Nephron progenitor cell (in vitro differentiated cells): ENCODE measurements around the gene CCDC85C.

ENCODE experiments used
- DNase-seq: peaks from one replicate; pipeline ENCODE4 v3.0.0; 2021
- H3K27ac Mint-ChIP-seq: 2 replicates; pipeline ENCODE4 v1.8.0; 2021; ENCODE audit warnings: mild to moderate bottlenecking, moderate library complexity, mixed read lengths
- H3K27me3 Mint-ChIP-seq: 2 replicates; pipeline ENCODE4 v1.8.0; 2021; ENCODE audit warnings: mild to moderate bottlenecking, low read depth, mixed read lengths; ENCODE audit not compliant: poor library complexity
- H3K36me3 Mint-ChIP-seq: 2 replicates; pipeline ENCODE4 v1.8.0; 2021; ENCODE audit warnings: low read depth, mixed read lengths
- H3K4me1 Mint-ChIP-seq: 2 replicates; pipeline ENCODE4 v1.8.0; 2021; ENCODE audit warnings: mixed read lengths
- H3K4me3 Mint-ChIP-seq: 2 replicates; pipeline ENCODE4 v1.8.0; 2021; ENCODE audit warnings: mild to moderate bottlenecking, moderate library complexity, mixed read lengths
- H3K9me3 Mint-ChIP-seq: 2 replicates; pipeline ENCODE4 v1.8.0; 2021; ENCODE audit warnings: mild to moderate bottlenecking, moderate library complexity, mixed read lengths
- TF ChIP-seq, protein P1 (sequence below): fragments of 200-600 bp; sonication (generic); IDR thresholded peaks from 2 replicates; pipeline ENCODE4 v1.5.0; 2021; ENCODE audit warnings: antibody characterized with exemption

CCDC85C gene

DNA sequence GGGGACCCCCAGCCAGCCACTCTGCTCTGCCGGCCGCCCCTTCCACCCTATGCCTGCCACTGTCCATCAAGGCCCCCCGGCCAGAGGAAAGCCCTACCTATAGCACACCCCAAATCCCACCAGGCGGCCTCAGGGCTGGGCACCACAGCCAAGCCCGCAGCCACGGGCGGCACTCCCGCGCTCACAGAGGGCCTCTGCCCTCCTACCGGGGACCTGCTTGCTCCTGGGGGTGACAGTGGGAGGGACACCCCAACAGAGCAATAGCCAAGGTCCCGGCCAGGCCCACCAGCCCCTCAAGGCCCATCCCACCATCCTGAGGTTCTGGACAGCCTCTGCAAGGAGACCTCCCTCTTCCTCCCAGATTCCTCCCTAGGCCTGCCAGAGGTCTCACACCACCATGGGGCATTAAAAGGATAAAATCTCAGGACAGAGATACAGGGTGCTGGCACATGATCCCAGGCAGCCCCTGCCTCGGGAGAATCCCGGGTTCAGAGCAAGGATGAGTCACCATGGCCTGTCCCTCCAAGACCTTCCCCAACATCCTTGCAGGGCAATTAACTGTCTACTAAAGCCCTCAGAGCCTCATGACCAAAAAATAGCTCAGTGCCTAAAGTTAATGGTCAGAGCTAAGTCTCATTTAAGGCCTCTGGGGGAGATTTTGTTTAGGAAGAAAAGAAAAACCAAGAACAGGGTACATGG lies 17.1 kb downstream of the CCDC85C start:
- TF ChIP-seq, protein P1, sequence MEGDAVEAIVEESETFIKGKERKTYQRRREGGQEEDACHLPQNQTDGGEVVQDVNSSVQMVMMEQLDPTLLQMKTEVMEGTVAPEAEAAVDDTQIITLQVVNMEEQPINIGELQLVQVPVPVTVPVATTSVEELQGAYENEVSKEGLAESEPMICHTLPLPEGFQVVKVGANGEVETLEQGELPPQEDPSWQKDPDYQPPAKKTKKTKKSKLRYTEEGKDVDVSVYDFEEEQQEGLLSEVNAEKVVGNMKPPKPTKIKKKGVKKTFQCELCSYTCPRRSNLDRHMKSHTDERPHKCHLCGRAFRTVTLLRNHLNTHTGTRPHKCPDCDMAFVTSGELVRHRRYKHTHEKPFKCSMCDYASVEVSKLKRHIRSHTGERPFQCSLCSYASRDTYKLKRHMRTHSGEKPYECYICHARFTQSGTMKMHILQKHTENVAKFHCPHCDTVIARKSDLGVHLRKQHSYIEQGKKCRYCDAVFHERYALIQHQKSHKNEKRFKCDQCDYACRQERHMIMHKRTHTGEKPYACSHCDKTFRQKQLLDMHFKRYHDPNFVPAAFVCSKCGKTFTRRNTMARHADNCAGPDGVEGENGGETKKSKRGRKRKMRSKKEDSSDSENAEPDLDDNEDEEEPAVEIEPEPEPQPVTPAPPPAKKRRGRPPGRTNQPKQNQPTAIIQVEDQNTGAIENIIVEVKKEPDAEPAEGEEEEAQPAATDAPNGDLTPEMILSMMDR: no peak
- H3K36me3 Mint-ChIP-seq: no peaks in the 10 kb centered on the region

DNA sequence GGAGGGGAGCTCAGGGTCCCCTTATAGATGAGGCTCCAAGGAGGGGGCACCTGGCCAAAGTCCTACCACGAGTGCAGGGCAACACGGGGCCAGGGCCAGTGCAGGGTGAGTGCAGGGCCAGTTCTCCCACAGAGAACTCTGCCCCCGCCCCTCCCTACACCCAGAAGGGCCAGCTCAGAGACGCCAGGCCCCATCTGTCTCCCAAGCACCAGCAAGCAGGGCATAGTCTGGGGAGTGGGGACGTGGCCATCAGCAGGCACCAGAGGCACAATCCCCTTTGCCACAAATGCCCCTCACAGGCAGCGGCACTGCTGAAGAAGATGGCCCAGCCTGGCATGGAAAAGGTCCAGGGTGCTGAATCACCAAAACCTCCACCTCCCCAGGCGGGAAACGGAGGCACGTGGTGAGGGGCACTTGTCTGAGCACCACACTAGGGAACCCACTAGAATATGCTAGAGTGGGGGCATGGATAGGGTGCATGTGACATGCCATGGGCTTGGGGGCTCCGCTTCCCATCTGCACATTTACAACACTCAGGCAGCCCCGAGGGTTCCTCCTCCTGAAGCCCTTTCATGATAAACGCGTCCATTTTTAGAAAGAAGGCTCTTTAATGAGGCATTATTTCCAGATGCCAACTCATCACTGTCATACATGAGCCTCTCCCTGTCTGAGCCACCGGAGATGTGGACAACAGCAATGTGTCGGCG lies 17.8 kb downstream of the CCDC85C start:
- peaks cover 77% of the 10 kb centered on the region for H3K4me1 Mint-ChIP-seq

More for the DNA sequence above, 17.1 kb downstream of the CCDC85C start:
- Mint-ChIP-seq H3K4me1 (peaks cover 76% of the 10 kb centered on the region), H3K4me3 (no peak overlapping the region), H3K27ac (no peak overlapping the region), H3K9me3 (no peaks in the 10 kb centered on the region), H3K27me3 (no peaks in the 10 kb centered on the region)
- DNase-seq: no peak

DNA sequence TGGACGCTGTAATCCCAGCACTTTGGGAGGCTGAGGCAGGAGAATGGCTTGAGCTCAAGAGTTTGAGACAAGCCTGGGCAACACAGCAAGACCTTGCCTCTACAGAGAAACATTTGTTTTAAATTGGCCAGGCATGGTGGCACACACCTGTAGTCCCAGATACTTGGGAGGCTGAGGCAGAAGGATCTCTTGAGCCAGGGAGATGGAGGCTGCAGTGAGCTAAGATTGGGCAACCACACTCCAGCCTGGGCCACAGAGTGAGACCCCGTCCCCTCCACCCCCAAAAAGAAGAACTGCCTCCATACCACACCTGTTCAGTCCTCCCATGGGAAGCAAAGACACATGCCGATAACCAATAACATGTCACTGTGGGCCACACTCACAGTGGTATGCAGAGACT lies 19.2 kb downstream of the CCDC85C start:
- H3K4me3 Mint-ChIP-seq: no peak overlapping the region
- H3K4me1 Mint-ChIP-seq: peaks cover 77% of the 10 kb centered on the region
- DNase-seq: no peak
- TF ChIP-seq, protein P1: no peak
- H3K9me3 Mint-ChIP-seq: no peaks in the 10 kb centered on the region
- H3K27me3 Mint-ChIP-seq: no peaks in the 10 kb centered on the region
- no peaks in the 10 kb centered on the region for H3K36me3 Mint-ChIP-seq
- H3K27ac Mint-ChIP-seq: no peak overlapping the region

More for the DNA sequence above, 17.8 kb downstream of the CCDC85C start:
- Mint-ChIP-seq H3K36me3 (no peaks in the 10 kb centered on the region), H3K27ac (no peak overlapping the region), H3K4me3 (no peak overlapping the region), H3K9me3 (no peaks in the 10 kb centered on the region), H3K27me3 (no peaks in the 10 kb centered on the region)
- TF ChIP-seq, protein P1: no peak
- no peak for DNase-seq

DNA sequence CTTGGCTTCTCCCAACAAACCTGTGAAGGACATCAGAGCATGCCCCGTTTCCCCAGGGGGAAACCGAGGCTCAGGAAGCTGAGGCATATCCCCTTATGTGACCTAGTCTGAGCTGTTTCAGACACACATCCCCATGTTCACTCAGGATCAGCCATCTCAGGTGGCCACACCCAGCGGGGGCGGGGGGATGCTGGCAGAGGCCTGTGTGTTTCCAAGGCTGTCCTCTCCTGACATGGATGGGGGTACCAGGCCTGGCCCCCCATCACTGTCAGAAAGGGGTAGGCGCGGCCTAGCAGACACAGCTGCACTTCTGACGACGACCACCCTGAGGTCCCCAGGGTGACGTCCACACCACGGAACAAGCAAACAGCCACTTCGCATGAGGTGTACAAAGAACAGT lies 22.1 kb downstream of the CCDC85C start:
- H3K36me3 Mint-ChIP-seq: no peaks in the 10 kb centered on the region
- no peak overlapping the region for H3K4me3 Mint-ChIP-seq
- H3K4me1 Mint-ChIP-seq: peaks cover 74% of the 10 kb centered on the region
- TF ChIP-seq, protein P1: no peak
- DNase-seq: no peak
- H3K27me3 Mint-ChIP-seq: no peaks in the 10 kb centered on the region
- H3K9me3 Mint-ChIP-seq: no peaks in the 10 kb centered on the region
- H3K27ac Mint-ChIP-seq: no peak overlapping the region

DNA sequence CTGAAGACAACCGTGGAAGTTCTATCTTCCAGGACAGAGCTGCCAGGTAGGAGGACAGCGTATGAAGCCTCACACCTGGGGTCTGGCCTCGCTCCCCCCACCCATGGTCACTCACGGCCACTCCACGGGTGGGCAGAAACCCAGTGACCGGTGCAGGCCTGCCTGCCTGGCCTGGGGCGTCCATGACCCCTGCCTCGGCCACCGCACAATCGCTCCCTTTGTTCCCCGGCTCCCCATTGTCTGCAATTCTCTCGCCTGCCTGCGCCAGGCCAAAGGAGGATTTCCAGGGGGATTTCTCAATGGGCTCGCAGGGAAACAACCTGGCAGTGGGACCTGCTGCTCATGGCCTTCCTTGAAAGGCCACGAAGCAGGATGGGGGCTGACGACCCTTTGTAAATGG lies 22.6 kb downstream of the CCDC85C start:
- TF ChIP-seq, protein P1: no peak
- Mint-ChIP-seq H3K9me3 (no peaks in the 10 kb centered on the region), H3K36me3 (no peaks in the 10 kb centered on the region), H3K27ac (no peak overlapping the region), H3K4me1 (peaks cover 76% of the 10 kb centered on the region), H3K4me3 (no peak overlapping the region), H3K27me3 (no peaks in the 10 kb centered on the region)
- no peak for DNase-seq
